OCI-LY3 (cell line): Measurements from ENCODE around the gene TALDO1.

Source experiments
- H2AFZ ChIP-seq: fragments of 200-600, 300-600 bp; shearing (Covaris generic); 2 replicates; pipeline ENCODE4 v1.6.0; 2014; ENCODE audit warnings: antibody characterized with exemption, low read depth, low read length
- H3K27ac ChIP-seq: fragments of 200-600, 300-600 bp; sonication (generic); 2 replicates; pipeline ENCODE4 v1.5.1; 2014; ENCODE audit warnings: mild to moderate bottlenecking, low read length, moderate library complexity, mixed read lengths
- H3K27me3 ChIP-seq: fragments of 200-600, 300-600 bp; sonication (generic); 2 replicates; pipeline ENCODE4 v1.6.1; 2014; ENCODE audit warnings: low read depth, low read length, mixed read lengths
- H3K36me3 ChIP-seq: fragments of 200-600, 300-600 bp; sonication (generic); replicated peaks from 2 replicates; pipeline ENCODE3; 2014; ENCODE audit warnings: low read depth, low read length, mixed read lengths
- H3K4me1 ChIP-seq: fragments of 300-600, 200-600 bp; sonication (generic); 2 replicates; pipeline ENCODE4 v1.6.1; 2014; ENCODE audit warnings: low read length, mixed read lengths
- H3K4me2 ChIP-seq: fragments of 200-600, 300-600 bp; sonication (generic); 2 replicates; pipeline ENCODE4 v1.6.1; 2014; ENCODE audit warnings: low read length, mixed read lengths
- H3K4me3 ChIP-seq: fragments of 300-600, 200-600 bp; sonication (generic); 2 replicates; pipeline ENCODE4 v1.5.1; 2014; ENCODE audit warnings: antibody characterized with exemption, mild to moderate bottlenecking, low read length, moderate library complexity
- H3K79me2 ChIP-seq: fragments of 300-600, 200-600 bp; shearing (Covaris generic); 2 replicates; pipeline ENCODE4 v1.6.1; 2014; ENCODE audit warnings: mild to moderate bottlenecking, low read length, mixed read lengths
- H3K9ac ChIP-seq: fragments of 300-600, 200-600 bp; shearing (Covaris generic); 2 replicates; pipeline ENCODE4 v1.6.0; 2014; ENCODE audit warnings: mild to moderate bottlenecking, low read length, moderate library complexity
- H3K9me3 ChIP-seq: fragments of 200-600, 300-600 bp; shearing (Covaris generic); 2 replicates; pipeline ENCODE4 v1.6.1; 2014; ENCODE audit warnings: low read length, mixed read lengths; ENCODE audit not compliant: insufficient read depth
- H4K20me1 ChIP-seq: fragments of 200-600, 300-600 bp; sonication (generic); 2 replicates; pipeline ENCODE4 v1.6.1; 2016; ENCODE audit warnings: low read length, mixed read lengths; ENCODE audit not compliant: insufficient read depth
- EZH2phosphoT487 ChIP-seq: fragments of 200-600 bp; shearing (Covaris generic); IDR thresholded peaks from 2 replicates; pipeline ENCODE4 v1.6.1; 2018; ENCODE audit warnings: antibody characterized with exemption, mixed run types, low read depth
- TF ChIP-seq, protein P1 (sequence below): fragments of 200-600, 300-600 bp; sonication (generic); IDR thresholded peaks from 2 replicates; pipeline ENCODE4 v1.5.1; 2014; ENCODE audit warnings: antibody characterized with exemption, low read length, low read depth

The TALDO1 gene

DNA sequence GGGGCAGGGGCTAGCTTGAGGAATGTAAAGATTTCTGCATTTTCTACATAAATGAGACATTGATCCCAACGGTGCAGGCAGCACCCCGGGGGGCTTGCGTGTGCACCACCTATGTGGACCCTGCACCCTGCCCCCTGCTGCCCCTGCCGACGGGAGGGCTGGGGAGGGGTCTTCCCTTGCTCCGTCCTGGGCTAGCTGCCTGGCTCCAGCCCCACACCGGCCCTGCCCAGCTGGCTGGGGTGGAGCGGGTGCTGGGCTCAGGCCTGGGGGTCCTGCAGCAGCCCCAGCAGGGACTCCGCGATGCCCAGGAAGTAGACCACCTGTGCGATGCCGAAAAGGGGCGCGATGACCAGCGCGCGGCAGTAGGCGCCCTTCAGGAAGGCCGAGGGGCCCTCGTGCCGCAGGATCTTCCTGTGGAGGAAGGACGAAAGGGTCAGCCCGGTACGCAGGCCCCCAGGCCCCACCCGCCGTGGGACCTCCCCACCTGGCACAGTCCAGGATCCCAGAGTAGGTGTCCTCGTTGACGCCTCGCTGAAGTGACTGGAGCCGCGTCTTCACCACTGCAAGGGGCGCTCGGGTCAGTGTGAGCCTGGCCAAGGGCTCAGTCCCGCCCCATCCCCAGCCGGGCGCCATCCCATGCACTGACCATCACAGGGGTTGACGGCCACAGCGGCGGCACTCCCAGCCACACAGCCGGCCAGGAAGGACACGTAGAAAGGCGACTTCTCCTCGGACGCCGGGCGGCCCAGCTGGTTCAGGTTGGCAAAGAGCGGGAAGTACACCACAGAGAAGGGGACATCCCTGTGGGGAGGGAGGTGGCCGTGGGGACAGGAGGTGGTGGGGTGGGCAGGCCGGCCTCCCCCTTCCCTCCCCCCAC, 44.6 kb downstream of the TALDO1 start:
- no peaks in the 10 kb centered on the region for H3K27me3 ChIP-seq
- no peaks in the 10 kb centered on the region for H3K9me3 ChIP-seq
- H3K4me1 ChIP-seq = peaks cover 16% of the 10 kb centered on the region
- no peak overlapping the region for H3K4me2 ChIP-seq
- TF ChIP-seq EZH2phosphoT487 = no peak
- TF ChIP-seq, protein P1, sequence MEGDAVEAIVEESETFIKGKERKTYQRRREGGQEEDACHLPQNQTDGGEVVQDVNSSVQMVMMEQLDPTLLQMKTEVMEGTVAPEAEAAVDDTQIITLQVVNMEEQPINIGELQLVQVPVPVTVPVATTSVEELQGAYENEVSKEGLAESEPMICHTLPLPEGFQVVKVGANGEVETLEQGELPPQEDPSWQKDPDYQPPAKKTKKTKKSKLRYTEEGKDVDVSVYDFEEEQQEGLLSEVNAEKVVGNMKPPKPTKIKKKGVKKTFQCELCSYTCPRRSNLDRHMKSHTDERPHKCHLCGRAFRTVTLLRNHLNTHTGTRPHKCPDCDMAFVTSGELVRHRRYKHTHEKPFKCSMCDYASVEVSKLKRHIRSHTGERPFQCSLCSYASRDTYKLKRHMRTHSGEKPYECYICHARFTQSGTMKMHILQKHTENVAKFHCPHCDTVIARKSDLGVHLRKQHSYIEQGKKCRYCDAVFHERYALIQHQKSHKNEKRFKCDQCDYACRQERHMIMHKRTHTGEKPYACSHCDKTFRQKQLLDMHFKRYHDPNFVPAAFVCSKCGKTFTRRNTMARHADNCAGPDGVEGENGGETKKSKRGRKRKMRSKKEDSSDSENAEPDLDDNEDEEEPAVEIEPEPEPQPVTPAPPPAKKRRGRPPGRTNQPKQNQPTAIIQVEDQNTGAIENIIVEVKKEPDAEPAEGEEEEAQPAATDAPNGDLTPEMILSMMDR = no peak
- no peak overlapping the region for H3K9ac ChIP-seq
- peaks cover 25% of the 10 kb centered on the region for H3K79me2 ChIP-seq
- H3K36me3 ChIP-seq = peaks cover 3% of the 10 kb centered on the region
- H3K27ac ChIP-seq = no peak overlapping the region
- H4K20me1 ChIP-seq = peaks cover 11% of the 10 kb centered on the region; the same call in 1 of the 2 replicates
- H3K4me3 ChIP-seq = no peak overlapping the region
- H2AFZ ChIP-seq = no peak overlapping the region

DNA sequence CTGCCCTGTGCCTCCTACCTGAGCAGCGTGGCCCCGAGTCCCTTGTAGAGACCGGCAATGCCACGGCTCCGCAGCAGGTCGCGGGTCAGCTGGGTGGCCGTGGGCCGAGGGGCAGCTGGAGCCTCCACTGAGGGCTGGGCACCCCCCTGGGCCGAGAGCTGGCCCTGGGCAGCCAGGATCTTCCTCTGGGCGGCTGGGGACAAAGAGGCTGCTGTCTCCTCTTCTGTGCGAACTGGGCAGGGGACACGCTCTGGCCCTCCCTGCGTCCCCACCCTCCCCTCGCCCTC, 45.2 kb downstream of the TALDO1 start:
- H3K79me2 ChIP-seq = peaks cover 31% of the 10 kb centered on the region
- no peaks in the 10 kb centered on the region for H3K9me3 ChIP-seq
- H3K4me1 ChIP-seq = peaks cover 17% of the 10 kb centered on the region
- H3K27ac ChIP-seq = no peak overlapping the region
- peaks cover 3% of the 10 kb centered on the region for H3K36me3 ChIP-seq
- H3K4me2 ChIP-seq = no peak overlapping the region
- peaks cover 11% of the 10 kb centered on the region; the same call in 1 of the 2 replicates for H4K20me1 ChIP-seq
- H3K4me3 ChIP-seq = no peak overlapping the region
- no peak overlapping the region for H3K9ac ChIP-seq
- TF ChIP-seq, protein P1 = no peak
- no peak for TF ChIP-seq EZH2phosphoT487
- no peaks in the 10 kb centered on the region for H3K27me3 ChIP-seq
- no peak overlapping the region for H2AFZ ChIP-seq

DNA sequence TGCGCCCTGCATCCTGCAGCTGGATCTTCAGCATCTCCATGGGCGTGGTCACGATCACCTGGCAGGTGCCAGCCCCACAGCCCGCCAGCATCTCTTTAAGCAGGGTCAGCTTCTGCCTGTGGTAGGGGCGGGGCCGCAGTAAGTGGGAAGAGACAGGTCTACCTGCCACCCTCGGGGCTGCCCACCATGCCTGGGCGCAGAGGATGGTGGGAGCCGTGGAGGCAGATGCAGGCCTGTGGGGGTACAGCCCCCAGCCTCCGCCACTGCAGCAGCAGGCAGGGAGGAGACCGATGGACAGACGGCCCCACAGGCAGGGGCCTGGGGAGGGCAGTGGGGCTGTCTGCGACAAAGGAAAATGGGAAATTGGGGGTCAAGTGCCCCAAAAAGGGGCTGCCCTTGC, 45.6 kb downstream of the TALDO1 start:
- Histone ChIP-seq H3K27me3 (no peaks in the 10 kb centered on the region), H3K4me3 (no peak overlapping the region), H3K36me3 (peaks cover 3% of the 10 kb centered on the region), H2AFZ (no peak overlapping the region), H3K4me1 (peaks cover 17% of the 10 kb centered on the region), H3K9me3 (no peaks in the 10 kb centered on the region), H3K4me2 (no peak overlapping the region), H3K9ac (no peak overlapping the region), H3K27ac (no peak overlapping the region), H3K79me2 (peaks cover 34% of the 10 kb centered on the region), H4K20me1 (peaks cover 11% of the 10 kb centered on the region; the same call in 1 of the 2 replicates)
- no peak for TF ChIP-seq EZH2phosphoT487
- TF ChIP-seq, protein P1 = no peak

DNA sequence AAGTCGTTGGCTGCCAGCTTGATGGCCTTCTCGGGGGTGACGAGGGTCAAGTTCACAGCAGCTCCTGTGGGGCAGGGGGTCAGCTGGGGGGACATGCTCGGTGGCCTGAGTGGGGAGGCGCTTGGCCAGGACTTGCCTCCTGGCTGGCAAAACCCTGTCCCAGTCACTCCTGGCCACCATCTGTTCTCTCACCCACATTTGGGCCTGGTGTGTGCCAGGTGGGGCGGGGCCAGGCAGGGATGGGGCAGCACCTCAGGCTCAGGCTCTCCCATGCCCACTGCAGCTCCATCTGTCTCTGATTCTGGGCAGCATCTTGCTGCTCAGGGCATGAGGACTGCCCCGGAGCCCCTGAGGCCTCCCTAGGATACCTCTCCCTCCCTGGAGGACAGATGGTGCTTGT, 46.3 kb downstream of the TALDO1 start:
- H2AFZ ChIP-seq = no peak overlapping the region
- peaks cover 11% of the 10 kb centered on the region; the same call in 1 of the 2 replicates for H4K20me1 ChIP-seq
- H3K4me2 ChIP-seq = no peak overlapping the region
- no peaks in the 10 kb centered on the region for H3K27me3 ChIP-seq
- no peak overlapping the region for H3K9ac ChIP-seq
- H3K36me3 ChIP-seq = peaks cover 3% of the 10 kb centered on the region
- H3K4me3 ChIP-seq = no peak overlapping the region
- no peak overlapping the region for H3K27ac ChIP-seq
- TF ChIP-seq EZH2phosphoT487 = no peak
- TF ChIP-seq, protein P1 = no peak
- peaks cover 34% of the 10 kb centered on the region for H3K79me2 ChIP-seq
- peaks cover 14% of the 10 kb centered on the region for H3K4me1 ChIP-seq
- H3K9me3 ChIP-seq = no peaks in the 10 kb centered on the region
